Keratinocyte (primary cell): ENCODE data around the gene RER1. TPM values are rescaled to one million over a fixed set of nuclear protein-coding genes. Genes with fewer than 3 reads are reported as not detected.

ENCODE experiments used
- DNase-seq: peaks from one replicate; pipeline ENCODE4 v3.0.0-alpha.2; 2011; ENCODE audit warnings: low read depth, missing footprints, low spot score
- FAIRE-seq: peaks from 2 replicates; lab custom pipeline; 2011; peaks lifted over from hg19 to GRCh38; lab: Jason Lieb, UNC
- H2AFZ ChIP-seq: 2 replicates; pipeline ENCODE4 v1.6.0; 2012; ENCODE audit warnings: low read length, control low read depth, inconsistent platforms; ENCODE audit not compliant: control insufficient read depth
- H3K27ac ChIP-seq: 2 replicates; pipeline ENCODE4 v1.5.1; 2011; ENCODE audit warnings: low read length; ENCODE audit not compliant: control insufficient read depth, insufficient read depth
- H3K27me3 ChIP-seq: 3 replicates; pipeline ENCODE4 v1.6.0; 2011; ENCODE audit warnings: low read length; ENCODE audit not compliant: control insufficient read depth, insufficient read depth; ENCODE audit errors: extremely low read depth
- H3K36me3 ChIP-seq, 2 experiments: 2 replicates in 1 of 2; 3 replicates in 1 of 2; pipeline ENCODE4 v1.5.1; 2011; ENCODE audit warnings: low read length in 2 of 2, mild to moderate bottlenecking in 1 of 2; ENCODE audit not compliant: control insufficient read depth in 2 of 2, insufficient read depth in 2 of 2; ENCODE audit errors: extremely low read depth in 1 of 2
- H3K4me1 ChIP-seq: 3 replicates; pipeline ENCODE4 v1.5.1; 2011; ENCODE audit warnings: low read length; ENCODE audit not compliant: control insufficient read depth, insufficient read depth; ENCODE audit errors: extremely low read depth
- H3K4me2 ChIP-seq: 3 replicates; pipeline ENCODE4 v1.6.0; 2011; ENCODE audit warnings: low read depth, low read length; ENCODE audit not compliant: control insufficient read depth, insufficient read depth; ENCODE audit errors: extremely low read depth
- H3K4me3 ChIP-seq, 3 experiments: fragments of 200-600 bp in 1 of 3; sonication (generic) in 1 of 3; 2 replicates in 2 of 3; 3 replicates in 1 of 3; pipeline ENCODE4 v1.5.1; 2011 to 2016; ENCODE audit warnings: low read length in 3 of 3, mild to moderate bottlenecking in 3 of 3, control low read depth in 2 of 3, inconsistent platforms in 1 of 3, low read depth in 1 of 3, mixed read lengths in 1 of 3, mixed run types in 1 of 3, moderate library complexity in 1 of 3; ENCODE audit not compliant: control insufficient read depth in 2 of 3, insufficient read depth in 2 of 3; ENCODE audit errors: extremely low read depth in 1 of 3
- H3K79me2 ChIP-seq: 2 replicates; pipeline ENCODE4 v1.6.0; 2012; ENCODE audit warnings: low read length; ENCODE audit not compliant: control insufficient read depth, insufficient read depth
- H3K9ac ChIP-seq: 3 replicates; pipeline ENCODE4 v1.6.0; 2011; ENCODE audit warnings: low read length; ENCODE audit not compliant: control insufficient read depth, insufficient read depth; ENCODE audit errors: extremely low read depth
- H3K9me1 ChIP-seq: 3 replicates; pipeline ENCODE4 v1.6.0; 2011; ENCODE audit warnings: low read length; ENCODE audit not compliant: control insufficient read depth, insufficient read depth; ENCODE audit errors: extremely low read depth
- H3K9me3 ChIP-seq: 2 replicates; pipeline ENCODE4 v1.5.1; 2012; ENCODE audit warnings: low read depth, low read length; ENCODE audit not compliant: control insufficient read depth
- H4K20me1 ChIP-seq: 3 replicates; pipeline ENCODE4 v1.6.0; 2011; ENCODE audit warnings: low read length; ENCODE audit not compliant: control insufficient read depth, insufficient read depth; ENCODE audit errors: extremely low read depth
- EZH2 ChIP-seq: IDR thresholded peaks from one replicate; pipeline ENCODE4 v1.6.1; 2012; ENCODE audit warnings: inconsistent platforms, mild to moderate bottlenecking, low read length, moderate library complexity
- dilution Hi-C: fragments of 300-500 bp; cut with MboI; formaldehyde crosslinking; loops from one replicate; pipeline ENCODE4 v1.7.0; 2020; ENCODE audit warnings: low sequenced_read_pairs; ENCODE audit not compliant: extremely low pct_ligation_motif_present
- polyA plus RNA-seq, 5 experiments: library from polyadenylated mRNA; depleted of rRNA in 3 of 5; stranded (reverse) in 3 of 5; stranded (forward) in 1 of 5; unstranded in 1 of 5; fragments of >200 nt; gene quantifications; 1 replicate in 1 of 5; 2 replicates in 3 of 5; 3 replicates in 1 of 5; pipeline versions ENCODE4 v1.2.1 to v1.2.3, GENCODE V29; 2011 to 2012; ENCODE audit warnings: missing spikeins in 2 of 5, low read depth in 1 of 5, low replicate concordance in 1 of 5
- TF ChIP-seq, protein P1 (sequence below), 3 experiments: IDR thresholded peaks in 1 of 3; conservative IDR thresholded peaks in 1 of 3; optimal IDR thresholded peaks in 1 of 3; 2 replicates in 2 of 3; 3 replicates in 1 of 3; pipeline versions ENCODE3 to v1.5.1; 2011; ENCODE audit warnings: low read length in 3 of 3, mild to moderate bottlenecking in 3 of 3, moderate library complexity in 2 of 3, control low read depth in 1 of 3, inconsistent platforms in 1 of 3; ENCODE audit not compliant: insufficient read depth in 2 of 3; ENCODE audit errors: extremely low read depth in 1 of 3

Gene RER1
- polyA plus RNA-seq, 1 donor (not counting 4 experiments of a cell fraction or from before 2014, with no cell fraction given): 297 TPM

DNA sequence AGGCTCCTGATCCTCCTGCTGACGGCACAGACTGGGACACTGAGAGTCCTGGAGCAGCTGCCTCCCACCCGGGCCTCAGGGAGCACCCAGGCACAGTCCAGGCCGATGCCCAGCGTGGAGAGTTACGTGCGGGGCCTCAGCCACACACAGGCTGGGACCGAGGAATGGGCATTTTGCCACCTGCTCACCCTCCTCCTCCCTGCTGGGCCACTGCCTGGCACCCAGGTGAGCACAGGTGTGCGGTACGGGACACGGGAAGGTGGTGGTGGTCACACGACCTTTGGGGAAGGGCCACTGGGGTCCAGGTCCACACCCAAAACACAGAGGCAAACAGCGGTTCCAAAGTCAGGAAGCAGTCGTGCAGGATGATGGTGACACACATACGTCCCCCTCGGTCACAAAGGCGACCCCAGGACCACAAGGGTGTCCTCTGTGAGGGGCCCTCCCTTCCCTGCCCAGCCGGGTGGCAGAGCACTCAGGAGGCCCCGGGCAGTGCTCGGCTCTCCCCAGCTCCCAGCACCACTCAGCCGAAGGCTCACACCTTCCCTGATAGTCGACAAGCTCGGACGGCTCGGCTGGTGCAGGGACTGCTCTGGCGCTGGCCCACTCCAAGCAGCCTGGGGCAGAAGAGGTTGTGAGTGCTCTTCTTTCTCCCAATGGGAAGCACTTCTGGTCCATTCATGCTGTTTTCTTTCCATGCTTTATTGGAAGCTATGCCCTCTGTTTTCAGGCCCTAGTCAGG lies 14.5 kb upstream of the RER1 start:
- no peak overlapping the region for H3K9ac ChIP-seq
- no peaks in the 10 kb centered on the region for H4K20me1 ChIP-seq
- no peaks in the 10 kb centered on the region for H3K9me3 ChIP-seq
- no peak overlapping the region for H2AFZ ChIP-seq
- TF ChIP-seq, protein P1, sequence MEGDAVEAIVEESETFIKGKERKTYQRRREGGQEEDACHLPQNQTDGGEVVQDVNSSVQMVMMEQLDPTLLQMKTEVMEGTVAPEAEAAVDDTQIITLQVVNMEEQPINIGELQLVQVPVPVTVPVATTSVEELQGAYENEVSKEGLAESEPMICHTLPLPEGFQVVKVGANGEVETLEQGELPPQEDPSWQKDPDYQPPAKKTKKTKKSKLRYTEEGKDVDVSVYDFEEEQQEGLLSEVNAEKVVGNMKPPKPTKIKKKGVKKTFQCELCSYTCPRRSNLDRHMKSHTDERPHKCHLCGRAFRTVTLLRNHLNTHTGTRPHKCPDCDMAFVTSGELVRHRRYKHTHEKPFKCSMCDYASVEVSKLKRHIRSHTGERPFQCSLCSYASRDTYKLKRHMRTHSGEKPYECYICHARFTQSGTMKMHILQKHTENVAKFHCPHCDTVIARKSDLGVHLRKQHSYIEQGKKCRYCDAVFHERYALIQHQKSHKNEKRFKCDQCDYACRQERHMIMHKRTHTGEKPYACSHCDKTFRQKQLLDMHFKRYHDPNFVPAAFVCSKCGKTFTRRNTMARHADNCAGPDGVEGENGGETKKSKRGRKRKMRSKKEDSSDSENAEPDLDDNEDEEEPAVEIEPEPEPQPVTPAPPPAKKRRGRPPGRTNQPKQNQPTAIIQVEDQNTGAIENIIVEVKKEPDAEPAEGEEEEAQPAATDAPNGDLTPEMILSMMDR (optimal IDR thresholded peaks at IDR 0.05 in 1 of 3, IDR thresholded peaks at IDR 0.05 in 1 of 3, conservative IDR thresholded peaks at IDR 0.05 in 1 of 3; ENCODE audit: extremely low read depth in 1 of 3, insufficient read depth in 2 of 3, low read length in 3 of 3): no peak
- no peak for TF ChIP-seq EZH2
- no peaks in the 10 kb centered on the region for H3K4me1 ChIP-seq
- no peak overlapping the region for H3K4me2 ChIP-seq
- H3K36me3 ChIP-seq: no peaks in the 10 kb centered on the region
- H3K27ac ChIP-seq: no peak overlapping the region
- FAIRE-seq: no peak
- dilution Hi-C loops: no loop called here
- no peak overlapping the region for H3K4me3 ChIP-seq
- DNase-seq: no peak
- peaks cover 25% of the 10 kb centered on the region for H3K27me3 ChIP-seq
- no peaks in the 10 kb centered on the region for H3K9me1 ChIP-seq
- no peaks in the 10 kb centered on the region for H3K79me2 ChIP-seq

DNA sequence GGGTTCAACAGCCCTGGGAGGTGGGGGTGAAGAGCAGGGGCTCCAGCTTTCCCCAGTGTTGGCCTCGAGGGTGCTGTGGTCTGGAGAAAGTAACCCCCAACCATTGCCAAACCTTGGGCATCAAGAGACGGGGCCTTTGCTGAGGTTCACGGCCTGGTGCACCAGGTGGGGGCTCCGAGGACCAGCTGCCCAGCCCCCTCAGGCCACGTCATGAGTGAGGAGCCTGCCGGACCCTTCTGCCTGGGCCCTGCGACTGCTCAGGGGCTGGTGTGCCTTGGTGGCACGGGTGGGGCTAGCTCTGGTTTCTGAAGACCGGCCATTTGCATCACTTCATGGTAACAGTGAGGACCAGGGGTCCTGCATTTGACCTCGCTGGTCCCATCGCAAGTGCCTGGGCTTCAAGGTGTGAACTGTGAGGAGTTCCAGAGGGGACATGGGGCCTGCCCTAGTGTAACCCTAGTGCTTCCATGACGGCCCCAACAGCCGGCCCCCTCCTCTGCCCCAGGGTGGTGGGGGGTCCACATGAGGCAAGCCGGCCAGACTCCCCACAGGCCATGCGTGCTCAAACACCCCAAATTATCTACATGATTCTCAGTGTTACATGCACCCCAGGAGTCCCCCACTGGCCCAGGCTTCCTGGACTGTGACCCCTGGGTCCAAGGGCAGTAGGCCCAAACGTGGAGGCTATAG lies 13.7 kb upstream of the RER1 start:
- TF ChIP-seq EZH2: no peak
- dilution Hi-C loops: no loop called here
- H4K20me1 ChIP-seq: no peaks in the 10 kb centered on the region
- no peak overlapping the region for H3K9ac ChIP-seq
- H3K9me1 ChIP-seq: no peaks in the 10 kb centered on the region
- H2AFZ ChIP-seq: no peak overlapping the region
- no peak overlapping the region for H3K4me2 ChIP-seq
- H3K4me3 ChIP-seq: no peak overlapping the region
- H3K36me3 ChIP-seq: no peaks in the 10 kb centered on the region
- H3K4me1 ChIP-seq: no peaks in the 10 kb centered on the region
- H3K9me3 ChIP-seq: no peaks in the 10 kb centered on the region
- no peak for DNase-seq
- no peak overlapping the region for H3K27ac ChIP-seq
- no peak for FAIRE-seq
- peaks cover 25% of the 10 kb centered on the region for H3K27me3 ChIP-seq
- no peaks in the 10 kb centered on the region for H3K79me2 ChIP-seq
